ENCODE measurements around the gene FOLH1. TPM values are rescaled to one million over a fixed set of nuclear protein-coding genes. Genes with fewer than 3 reads are reported as not detected.
"Not testable (repeated sequence)": the region's sequence is repeated elsewhere in the genome, so short reads cannot be mapped to it uniquely, and the experiment has no call there.

The FOLH1 gene
- 1.6 TPM for polyA plus RNA-seq (2013)

GRCh38 chr11:49208006-49208721 is at the start of gene FOLH1:
TSS of gene FOLH1 (minus strand) at chr11:49208602. CDS start at chr11:49208409, 193 bp downstream.
- peak within 1 kb of the TSS; percentile 23 to 83 (median 66) for H3K4me3 ChIP-seq (ENCODE audit: control insufficient read depth in 1 of 7, extremely low read depth in 1 of 7, insufficient read depth in 4 of 7, low read depth in 2 of 7, low read length in 6 of 7)
- ChIA-PET CTCF (no interaction called here), POLR2A (no interaction called here)
- H3K27me3 ChIP-seq (replicated peaks in 2 of 5; ENCODE audit: control insufficient read depth in 4 of 5, insufficient read depth in 5 of 5, low read length in 4 of 5) = peaks cover 0 to 4% (median 0%) of the 10 kb centered on the region in 5 experiments
- peaks cover 0 to 6% (median 3%) of the 10 kb centered on the region in 4 experiments for H3K4me1 ChIP-seq (ENCODE audit: control extremely low read depth in 1 of 4, control insufficient read depth in 4 of 4, insufficient read depth in 4 of 4, low read length in 3 of 4)
- no peaks in the 10 kb centered on the region for H3K36me3 ChIP-seq (ENCODE audit: control insufficient read depth in 4 of 4, insufficient read depth in 4 of 4, low read length in 3 of 4)
- H3K9me3 ChIP-seq (ENCODE audit: control extremely low read depth in 1 of 5, control insufficient read depth in 4 of 5, insufficient read depth in 2 of 5, low read depth in 1 of 5, low read length in 4 of 5) = no peaks in the 10 kb centered on the region
- H3K27ac ChIP-seq (ENCODE audit: insufficient read depth in 1 of 2, low read depth in 1 of 2, low read length in 2 of 2, poor library complexity in 1 of 2, severe bottlenecking in 2 of 2) = no peak within 1 kb of the TSS
- DNase-seq = peak; percentile 29 to 69 (median 65)
- WGBS (ENCODE audit: insufficient coverage) = 1% methylated on average over 45 of the region's 48 CpGs

GRCh38 chr11:49255148-49255547 is 46.7 kb upstream of the FOLH1 start:
- H3K27me3 ChIP-seq (replicated peaks in 2 of 5; ENCODE audit: control insufficient read depth in 4 of 5, insufficient read depth in 5 of 5, low read length in 4 of 5); H3K4me1 ChIP-seq (ENCODE audit: control extremely low read depth in 1 of 4, control insufficient read depth in 4 of 4, insufficient read depth in 4 of 4, low read length in 3 of 4); H3K4me3 ChIP-seq (ENCODE audit: control insufficient read depth in 1 of 7, extremely low read depth in 1 of 7, insufficient read depth in 4 of 7, low read depth in 2 of 7, low read length in 6 of 7); H3K27ac ChIP-seq (ENCODE audit: insufficient read depth in 1 of 2, low read depth in 1 of 2, low read length in 2 of 2, poor library complexity in 1 of 2, severe bottlenecking in 2 of 2); POLR2A ChIA-PET; CTCF ChIA-PET; DNase-seq; H3K36me3 ChIP-seq (ENCODE audit: control insufficient read depth in 4 of 4, insufficient read depth in 4 of 4, low read length in 3 of 4); H3K9me3 ChIP-seq (ENCODE audit: control extremely low read depth in 1 of 5, control insufficient read depth in 4 of 5, insufficient read depth in 2 of 5, low read depth in 1 of 5, low read length in 4 of 5): not testable (repeated sequence)
- WGBS (ENCODE audit: insufficient coverage) = 100% methylated on average over 1 of the region's 2 CpGs

DNA sequence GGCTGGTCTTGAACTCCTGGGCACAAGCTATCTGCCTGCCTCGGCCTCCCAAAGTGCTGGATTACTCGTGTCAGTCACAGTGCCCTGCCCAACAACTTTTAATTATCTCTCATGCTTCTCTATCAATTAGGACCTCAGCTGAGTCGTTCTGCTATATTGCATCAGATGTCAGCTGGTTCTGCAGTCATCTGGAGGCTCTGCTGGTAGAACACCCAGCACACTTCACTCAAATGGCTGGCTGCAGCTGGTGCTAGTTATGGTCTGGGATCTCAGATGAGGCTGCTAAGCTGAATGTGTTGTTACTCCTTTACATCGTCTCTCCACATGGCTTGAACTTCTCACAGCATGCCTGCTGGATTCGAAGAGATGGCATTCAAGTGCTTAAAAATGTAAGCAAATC is 42.8 kb upstream of the FOLH1 start:
- H3K27ac ChIP-seq (ENCODE audit: insufficient read depth in 1 of 2, low read depth in 1 of 2, low read length in 2 of 2, poor library complexity in 1 of 2, severe bottlenecking in 2 of 2); CTCF ChIA-PET; H3K4me3 ChIP-seq (ENCODE audit: control insufficient read depth in 1 of 7, extremely low read depth in 1 of 7, insufficient read depth in 4 of 7, low read depth in 2 of 7, low read length in 6 of 7); H3K9me3 ChIP-seq (ENCODE audit: control extremely low read depth in 1 of 5, control insufficient read depth in 4 of 5, insufficient read depth in 2 of 5, low read depth in 1 of 5, low read length in 4 of 5); POLR2A ChIA-PET; H3K36me3 ChIP-seq (ENCODE audit: control insufficient read depth in 4 of 4, insufficient read depth in 4 of 4, low read length in 3 of 4); H3K27me3 ChIP-seq (replicated peaks in 2 of 5; ENCODE audit: control insufficient read depth in 4 of 5, insufficient read depth in 5 of 5, low read length in 4 of 5); DNase-seq; H3K4me1 ChIP-seq (ENCODE audit: control extremely low read depth in 1 of 4, control insufficient read depth in 4 of 4, insufficient read depth in 4 of 4, low read length in 3 of 4): not testable (repeated sequence)
- 83% methylated on average over 2 of the region's 5 CpGs for WGBS (ENCODE audit: insufficient coverage)

DNA sequence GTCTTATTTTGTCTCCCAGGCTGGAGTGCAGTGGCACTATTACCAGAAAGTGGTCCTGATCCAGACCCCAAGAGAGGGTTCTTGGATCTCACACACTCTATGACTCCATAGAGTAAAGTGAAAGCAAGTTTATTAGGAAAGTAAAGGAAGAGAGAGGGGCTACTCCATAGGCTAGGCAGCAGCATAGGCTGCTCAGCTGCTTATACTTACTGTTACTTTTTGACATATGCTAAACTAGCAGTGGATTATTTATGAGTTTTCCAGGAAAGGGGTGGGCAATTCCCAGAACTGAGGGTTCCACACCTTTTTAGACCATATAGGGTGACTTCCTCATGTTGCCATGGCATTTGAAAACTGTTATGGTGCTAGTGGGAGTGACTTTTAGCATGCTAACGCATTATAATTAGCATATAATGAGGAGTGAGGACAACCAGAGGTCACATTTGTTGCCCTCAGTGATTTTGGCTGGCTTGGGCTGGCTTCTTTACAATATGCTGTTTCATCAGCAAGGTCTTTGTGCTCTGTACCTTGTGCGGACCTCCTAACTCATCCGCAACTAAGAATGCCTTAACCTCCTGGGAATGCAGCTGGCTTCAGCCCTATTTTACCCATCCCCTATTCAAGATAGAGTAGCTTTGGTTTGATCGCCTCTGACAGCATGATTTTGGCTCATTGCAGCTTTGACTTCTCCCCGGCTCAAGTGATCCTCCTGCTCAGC is 42.2 kb upstream of the FOLH1 start:
- H3K27me3 ChIP-seq (replicated peaks in 2 of 5; ENCODE audit: control insufficient read depth in 4 of 5, insufficient read depth in 5 of 5, low read length in 4 of 5); H3K27ac ChIP-seq (ENCODE audit: insufficient read depth in 1 of 2, low read depth in 1 of 2, low read length in 2 of 2, poor library complexity in 1 of 2, severe bottlenecking in 2 of 2); DNase-seq; H3K4me3 ChIP-seq (ENCODE audit: control insufficient read depth in 1 of 7, extremely low read depth in 1 of 7, insufficient read depth in 4 of 7, low read depth in 2 of 7, low read length in 6 of 7); H3K36me3 ChIP-seq (ENCODE audit: control insufficient read depth in 4 of 4, insufficient read depth in 4 of 4, low read length in 3 of 4); CTCF ChIA-PET; H3K9me3 ChIP-seq (ENCODE audit: control extremely low read depth in 1 of 5, control insufficient read depth in 4 of 5, insufficient read depth in 2 of 5, low read depth in 1 of 5, low read length in 4 of 5); POLR2A ChIA-PET; H3K4me1 ChIP-seq (ENCODE audit: control extremely low read depth in 1 of 4, control insufficient read depth in 4 of 4, insufficient read depth in 4 of 4, low read length in 3 of 4): not testable (repeated sequence)
- 93% methylated on average over 3 of the region's 5 CpGs for WGBS (ENCODE audit: insufficient coverage)

- H3K27me3 ChIP-seq (replicated peaks in 2 of 5; ENCODE audit: control insufficient read depth in 4 of 5, insufficient read depth in 5 of 5, low read length in 4 of 5); H3K27ac ChIP-seq (ENCODE audit: insufficient read depth in 1 of 2, low read depth in 1 of 2, low read length in 2 of 2, poor library complexity in 1 of 2, severe bottlenecking in 2 of 2); H3K4me3 ChIP-seq (ENCODE audit: control insufficient read depth in 1 of 7, extremely low read depth in 1 of 7, insufficient read depth in 4 of 7, low read depth in 2 of 7, low read length in 6 of 7); CTCF ChIA-PET; DNase-seq; H3K36me3 ChIP-seq (ENCODE audit: control insufficient read depth in 4 of 4, insufficient read depth in 4 of 4, low read length in 3 of 4); H3K9me3 ChIP-seq (ENCODE audit: control extremely low read depth in 1 of 5, control insufficient read depth in 4 of 5, insufficient read depth in 2 of 5, low read depth in 1 of 5, low read length in 4 of 5); H3K4me1 ChIP-seq (ENCODE audit: control extremely low read depth in 1 of 4, control insufficient read depth in 4 of 4, insufficient read depth in 4 of 4, low read length in 3 of 4): not testable (repeated sequence)
- WGBS (ENCODE audit: insufficient coverage) = 100% methylated on average over 1 of the region's 3 CpGs
- POLR2A ChIA-PET = interaction anchor here (0.6 kb wide), 1 partner anchor 348 kb away, joined by 6 read pairs; no protein-coding TSS in a partner anchor
Measured at GRCh38 chr11:49249363-49249762, 41.0 kb upstream of the FOLH1 start.

DNA sequence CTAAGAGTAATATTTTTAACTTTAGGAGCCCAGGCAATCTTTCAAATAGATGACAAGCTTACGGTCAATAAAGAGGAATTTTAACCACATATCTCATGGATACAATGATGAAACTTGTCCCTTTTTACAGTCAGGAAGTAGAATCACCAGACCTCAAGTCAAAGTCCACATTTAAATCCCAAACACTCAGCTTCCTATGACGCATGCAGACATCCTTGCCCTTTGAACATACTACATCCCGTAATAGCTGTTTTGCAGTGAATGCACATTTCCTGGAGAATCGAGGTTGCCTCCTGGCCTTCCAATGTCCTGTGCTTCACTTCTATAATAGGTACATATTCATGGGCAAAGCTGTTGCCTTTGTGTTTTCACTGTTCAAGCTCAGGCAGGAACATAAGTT is 25.3 kb upstream of the FOLH1 start:
- H3K36me3 ChIP-seq (ENCODE audit: control insufficient read depth in 4 of 4, insufficient read depth in 4 of 4, low read length in 3 of 4); DNase-seq; H3K4me1 ChIP-seq (ENCODE audit: control extremely low read depth in 1 of 4, control insufficient read depth in 4 of 4, insufficient read depth in 4 of 4, low read length in 3 of 4); H3K9me3 ChIP-seq (ENCODE audit: control extremely low read depth in 1 of 5, control insufficient read depth in 4 of 5, insufficient read depth in 2 of 5, low read depth in 1 of 5, low read length in 4 of 5); H3K27ac ChIP-seq (ENCODE audit: insufficient read depth in 1 of 2, low read depth in 1 of 2, low read length in 2 of 2, poor library complexity in 1 of 2, severe bottlenecking in 2 of 2); H3K27me3 ChIP-seq (replicated peaks in 2 of 5; ENCODE audit: control insufficient read depth in 4 of 5, insufficient read depth in 5 of 5, low read length in 4 of 5); CTCF ChIA-PET; H3K4me3 ChIP-seq (ENCODE audit: control insufficient read depth in 1 of 7, extremely low read depth in 1 of 7, insufficient read depth in 4 of 7, low read depth in 2 of 7, low read length in 6 of 7); POLR2A ChIA-PET: not testable (repeated sequence)
- 87% methylated on average over 4 of the region's 4 CpGs for WGBS (ENCODE audit: insufficient coverage)

- H3K9me3 ChIP-seq (ENCODE audit: control extremely low read depth in 1 of 5, control insufficient read depth in 4 of 5, insufficient read depth in 2 of 5, low read depth in 1 of 5, low read length in 4 of 5); DNase-seq; H3K4me1 ChIP-seq (ENCODE audit: control extremely low read depth in 1 of 4, control insufficient read depth in 4 of 4, insufficient read depth in 4 of 4, low read length in 3 of 4); H3K27ac ChIP-seq (ENCODE audit: insufficient read depth in 1 of 2, low read depth in 1 of 2, low read length in 2 of 2, poor library complexity in 1 of 2, severe bottlenecking in 2 of 2); H3K27me3 ChIP-seq (replicated peaks in 2 of 5; ENCODE audit: control insufficient read depth in 4 of 5, insufficient read depth in 5 of 5, low read length in 4 of 5); CTCF ChIA-PET; H3K4me3 ChIP-seq (ENCODE audit: control insufficient read depth in 1 of 7, extremely low read depth in 1 of 7, insufficient read depth in 4 of 7, low read depth in 2 of 7, low read length in 6 of 7); H3K36me3 ChIP-seq (ENCODE audit: control insufficient read depth in 4 of 4, insufficient read depth in 4 of 4, low read length in 3 of 4); POLR2A ChIA-PET: not testable (repeated sequence)
- WGBS (ENCODE audit: insufficient coverage) = 85% methylated on average over 2 of the region's 5 CpGs
Measured at GRCh38 chr11:49233019-49233418, 24.6 kb upstream of the FOLH1 start.

Measured in common myeloid progenitor, CD34-positive (primary cell).